ENCODE results near the gene SCN10A. TPM values are rescaled to one million over a fixed set of nuclear protein-coding genes. Genes with fewer than 3 reads are reported as not detected.

SCN10A gene
- total RNA-seq, 1 experiment from 2014 or later: not detected

GRCh38 chr3:38684546-38684945 is 131.5 kb downstream of the SCN10A start:
- Histone ChIP-seq H3K36me3 (ENCODE audit: control insufficient read depth, insufficient read depth, low read length) (no peaks in the 10 kb centered on the region), H3K4me3 (ENCODE audit: low read depth, low read length) (no peak overlapping the region), H3K27me3 (replicated peaks; ENCODE audit: control insufficient read depth, insufficient read depth, low read length) (no peaks in the 10 kb centered on the region; the same call in 1 of the 2 replicates), H3K4me1 (no peaks in the 10 kb centered on the region), H3K9me3 (no peaks in the 10 kb centered on the region)
- ChIA-PET CTCF (no interaction called here), POLR2A (no interaction called here)
- no TSS peak for BruUV-seq (replicated peaks)
- TF ChIP-seq CTCF (IDR thresholded peaks at IDR 0.05; ENCODE audit: insufficient read depth in 1 of 2, low read depth in 1 of 2, low read length in 1 of 2, severe bottlenecking in 1 of 2, unreplicated experiment in 1 of 2): no peak
- Mint-ChIP-seq H3K27me3 (ENCODE audit: insufficient read depth, unreplicated experiment) (peaks cover 19% of the 10 kb centered on the region), H3K4me1 (ENCODE audit: low read depth, unreplicated experiment) (no peaks in the 10 kb centered on the region), H3K4me3 (ENCODE audit: unreplicated experiment) (no peak overlapping the region), H3K9me3 (ENCODE audit: unreplicated experiment) (no peaks in the 10 kb centered on the region), H3K36me3 (ENCODE audit: insufficient read depth, unreplicated experiment) (no peaks in the 10 kb centered on the region), H3K27ac (ENCODE audit: unreplicated experiment) (no peak overlapping the region)
- intact Hi-C loops (cut with micrococcal nuclease; ENCODE audit: unreplicated experiment): no loop called here
- no peak for DNase-seq

GRCh38 chr3:38669668-38670067 is 146.3 kb downstream of the SCN10A start:
- Mint-ChIP-seq H3K36me3 (ENCODE audit: insufficient read depth, unreplicated experiment) (no peaks in the 10 kb centered on the region), H3K4me3 (ENCODE audit: unreplicated experiment) (no peak overlapping the region), H3K27me3 (ENCODE audit: insufficient read depth, unreplicated experiment) (peaks cover 9% of the 10 kb centered on the region), H3K27ac (ENCODE audit: unreplicated experiment) (no peak overlapping the region), H3K4me1 (ENCODE audit: low read depth, unreplicated experiment) (no peaks in the 10 kb centered on the region), H3K9me3 (ENCODE audit: unreplicated experiment) (no peaks in the 10 kb centered on the region)
- no peak for TF ChIP-seq CTCF (IDR thresholded peaks at IDR 0.05; ENCODE audit: insufficient read depth in 1 of 2, low read depth in 1 of 2, low read length in 1 of 2, severe bottlenecking in 1 of 2, unreplicated experiment in 1 of 2)
- no peaks in the 10 kb centered on the region for H3K4me1 ChIP-seq
- DNase-seq: no peak
- no peak overlapping the region for H3K4me3 ChIP-seq (ENCODE audit: low read depth, low read length)
- BruUV-seq (replicated peaks): no TSS peak
- no peaks in the 10 kb centered on the region for H3K9me3 ChIP-seq
- ChIA-PET CTCF (no interaction called here), POLR2A (no interaction called here)
- H3K36me3 ChIP-seq (ENCODE audit: control insufficient read depth, insufficient read depth, low read length): no peaks in the 10 kb centered on the region
- intact Hi-C loops (cut with micrococcal nuclease; ENCODE audit: unreplicated experiment): no loop called here
- H3K27me3 ChIP-seq (replicated peaks; ENCODE audit: control insufficient read depth, insufficient read depth, low read length): no peaks in the 10 kb centered on the region

- no peaks in the 10 kb centered on the region for H3K36me3 ChIP-seq (ENCODE audit: control insufficient read depth, insufficient read depth, low read length)
- DNase-seq: peak in 1 of 2 experiments; percentile 45
Observed at GRCh38 chr3:38662544-38662943, 153.5 kb downstream of the SCN10A start.

More at GRCh38 chr3:38662544-38662943, 153.5 kb downstream of the SCN10A start:
- Mint-ChIP-seq H3K9me3 (ENCODE audit: unreplicated experiment) (peaks cover 18% of the 10 kb centered on the region), H3K27ac (ENCODE audit: unreplicated experiment) (no peak overlapping the region), H3K4me3 (ENCODE audit: unreplicated experiment) (no peak overlapping the region), H3K27me3 (ENCODE audit: insufficient read depth, unreplicated experiment) (peaks cover 4% of the 10 kb centered on the region), H3K36me3 (ENCODE audit: insufficient read depth, unreplicated experiment) (no peaks in the 10 kb centered on the region), H3K4me1 (ENCODE audit: low read depth, unreplicated experiment) (no peaks in the 10 kb centered on the region)
- H3K4me1 ChIP-seq: no peaks in the 10 kb centered on the region
- POLR2A ChIA-PET: no interaction called here
- no peaks in the 10 kb centered on the region for H3K27me3 ChIP-seq (replicated peaks; ENCODE audit: control insufficient read depth, insufficient read depth, low read length)
- H3K9me3 ChIP-seq: no peaks in the 10 kb centered on the region; the same call in 1 of the 2 replicates
- no peak overlapping the region for H3K4me3 ChIP-seq (ENCODE audit: low read depth, low read length)
- intact Hi-C loops (cut with micrococcal nuclease; ENCODE audit: unreplicated experiment): loop anchor here (1.0 kb wide), 2 partner anchors 141 to 166 kb away; partner anchors contain the start of gene EXOG
- CTCF ChIA-PET: interaction anchor here (0.6 to 1.5 kb wide), 5 partner anchors 11 to 799 kb away, joined by 3 to 5 read pairs (median 5); partner anchors contain the start of gene EXOG
- BruUV-seq (replicated peaks): no TSS peak
- peak; percentile 29 to 41 for TF ChIP-seq CTCF (IDR thresholded peaks at IDR 0.05; ENCODE audit: insufficient read depth in 1 of 2, low read depth in 1 of 2, low read length in 1 of 2, severe bottlenecking in 1 of 2, unreplicated experiment in 1 of 2)

Data from Caco-2 (cell line).